ENCODE data around the gene NEK9. TPM values are rescaled to one million over a fixed set of nuclear protein-coding genes. Genes with fewer than 3 reads are reported as not detected.

Gene NEK9
- total RNA-seq, 2 donors from 2014 or later = 49.5 to 57.3 TPM

GRCh38 chr14:75088153-75088552, 38.7 kb downstream of the NEK9 start:
- peaks cover 19% of the 10 kb centered on the region for H3K36me3 ChIP-seq
- H3K27me3 ChIP-seq = no peaks in the 10 kb centered on the region
- no peaks in the 10 kb centered on the region for H3K9me3 ChIP-seq
- no peaks in the 10 kb centered on the region for H3K4me1 ChIP-seq
- no peak overlapping the region for H3K27ac ChIP-seq
- H3K9ac ChIP-seq (ENCODE audit: low read depth in 2 of 2, low read length in 2 of 2) = no peak overlapping the region
- no peak overlapping the region for H3K4me3 ChIP-seq
- no peak for TF ChIP-seq CTCF (IDR thresholded peaks at IDR 0.05)
- intact Hi-C loops (cut with DNase I) = loop anchor here (2.0 to 5.0 kb wide), 2 partner anchors 141 to 226 kb away; no protein-coding TSS in a partner anchor
- DNase-seq = no peak

DNA sequence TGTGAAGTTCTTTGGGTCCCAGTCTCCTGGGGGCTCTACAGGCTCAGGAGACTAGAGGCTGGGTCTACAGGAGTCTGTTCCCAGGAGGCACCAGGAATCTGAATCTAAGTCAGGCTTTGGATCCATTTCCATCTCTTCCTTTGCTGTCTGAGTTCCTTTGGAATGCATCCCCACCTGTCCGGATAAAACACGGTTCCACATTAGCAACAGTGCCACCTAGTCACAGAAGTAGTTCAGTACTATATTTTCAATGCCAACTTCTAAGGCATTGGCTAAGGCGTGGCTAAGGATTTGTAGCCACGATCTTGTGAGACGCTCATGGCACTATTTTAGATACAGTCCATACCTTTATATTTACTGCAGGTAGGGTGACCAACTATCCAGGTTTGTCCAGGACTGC, 42.3 kb downstream of the NEK9 start:
- no peak overlapping the region for H3K4me3 ChIP-seq
- no peaks in the 10 kb centered on the region for H3K27me3 ChIP-seq
- H3K36me3 ChIP-seq = peaks cover 16% of the 10 kb centered on the region
- intact Hi-C loops (cut with DNase I) = no loop called here
- H3K4me1 ChIP-seq = no peaks in the 10 kb centered on the region
- peak; percentile 13 for TF ChIP-seq CTCF (IDR thresholded peaks at IDR 0.05)
- peak; percentile 23 for DNase-seq
- no peak overlapping the region for H3K27ac ChIP-seq
- no peak overlapping the region for H3K9ac ChIP-seq (ENCODE audit: low read depth in 2 of 2, low read length in 2 of 2)
- no peaks in the 10 kb centered on the region for H3K9me3 ChIP-seq

GRCh38 chr14:75083271-75083670, 43.6 kb downstream of the NEK9 start:
- H3K4me1 ChIP-seq = no peaks in the 10 kb centered on the region
- H3K27me3 ChIP-seq = no peaks in the 10 kb centered on the region
- no peak overlapping the region for H3K4me3 ChIP-seq
- no peak for TF ChIP-seq CTCF (IDR thresholded peaks at IDR 0.05)
- no peak overlapping the region for H3K9ac ChIP-seq (ENCODE audit: low read depth in 2 of 2, low read length in 2 of 2)
- no peak overlapping the region for H3K27ac ChIP-seq
- H3K9me3 ChIP-seq = no peaks in the 10 kb centered on the region
- H3K36me3 ChIP-seq = peaks cover 16% of the 10 kb centered on the region
- intact Hi-C loops (cut with DNase I) = no loop called here
- DNase-seq = no peak

DNA sequence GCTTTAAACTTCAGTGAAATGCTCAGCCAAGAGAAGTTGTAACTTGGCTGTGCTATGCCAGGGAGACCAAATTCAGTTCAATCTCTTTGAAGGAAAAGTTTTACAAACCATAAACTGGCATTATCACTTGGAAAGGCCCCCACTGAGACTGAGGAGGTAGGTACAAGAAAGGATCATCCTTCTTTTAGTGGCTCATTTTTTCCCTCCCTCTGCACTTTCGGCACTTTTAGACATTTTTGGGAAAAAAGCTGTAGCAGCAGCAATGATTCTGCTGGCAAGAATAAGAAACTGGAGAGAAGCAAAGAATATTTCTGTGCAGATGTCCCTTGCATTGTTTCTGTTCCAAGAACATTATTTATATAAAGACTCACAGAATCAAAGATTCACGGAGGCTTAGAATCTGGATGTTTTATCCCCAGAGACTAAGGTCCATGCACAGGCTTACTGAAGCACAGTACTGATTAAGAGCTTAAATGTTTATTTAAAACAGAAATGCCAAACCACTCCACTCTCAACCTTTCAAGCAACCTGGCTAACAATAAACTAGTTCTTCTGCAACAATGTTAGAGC, 45.1 kb downstream of the NEK9 start:
- no peaks in the 10 kb centered on the region for H3K27me3 ChIP-seq
- no peaks in the 10 kb centered on the region for H3K4me1 ChIP-seq
- no peak overlapping the region for H3K9ac ChIP-seq (ENCODE audit: low read depth in 2 of 2, low read length in 2 of 2)
- no peak for DNase-seq
- intact Hi-C loops (cut with DNase I) = no loop called here
- H3K9me3 ChIP-seq = no peaks in the 10 kb centered on the region
- peaks cover 5% of the 10 kb centered on the region for H3K36me3 ChIP-seq
- no peak for TF ChIP-seq CTCF (IDR thresholded peaks at IDR 0.05)
- H3K27ac ChIP-seq = no peak overlapping the region
- H3K4me3 ChIP-seq = no peak overlapping the region

- H3K9me3 ChIP-seq = no peaks in the 10 kb centered on the region
- intact Hi-C loops (cut with DNase I) = loop anchor here (10.0 kb wide), 1 partner anchor 75 kb away; the partner anchor contains the start of gene EIF2B2
- H3K36me3 ChIP-seq = peaks cover under 1% of the 10 kb centered on the region
- H3K27me3 ChIP-seq = no peaks in the 10 kb centered on the region
- no peak overlapping the region for H3K9ac ChIP-seq (ENCODE audit: low read depth in 2 of 2, low read length in 2 of 2)
- no peak overlapping the region for H3K4me3 ChIP-seq
- no peak for TF ChIP-seq CTCF (IDR thresholded peaks at IDR 0.05)
- DNase-seq = no peak
- H3K27ac ChIP-seq = no peak overlapping the region
- no peaks in the 10 kb centered on the region for H3K4me1 ChIP-seq
Observed at GRCh38 chr14:75079521-75079920, 47.3 kb downstream of the NEK9 start.
